K562 (cell line): Measurements from ENCODE around the gene SERPIND1. TPM values are rescaled to one million over a fixed set of nuclear protein-coding genes. Genes with fewer than 3 reads are reported as not detected.

Experiments used
- CC2D1A ChIP-seq: fragments of 450-650 bp; IDR thresholded peaks from 2 replicates; pipeline ENCODE4 v1.6.1; 2017; ENCODE audit warnings: mild to moderate bottlenecking
- DEAF1 ChIP-seq: fragments of 450-650 bp; formaldehyde crosslinking; IDR thresholded peaks from 2 replicates; pipeline ENCODE4 v1.4.0; 2020; ENCODE audit warnings: mild to moderate bottlenecking, moderate library complexity
- DMBX1 ChIP-seq: fragments of 250-450 bp; sonication (Bioruptor Pico); IDR thresholded peaks from 2 replicates; pipeline ENCODE4 v1.8.0; 2022; ENCODE audit warnings: inconsistent platforms, mild to moderate bottlenecking, moderate library complexity, borderline replicate concordance
- ETS2 ChIP-seq: IDR thresholded peaks from 2 replicates; pipeline ENCODE4 v1.6.1; 2016; ENCODE audit warnings: borderline replicate concordance, missing genetic modification characterization, mild to moderate bottlenecking, moderate library complexity, missing compliant biosample characterization; ENCODE audit not compliant: poor library complexity, severe bottlenecking
- HDAC1 ChIP-seq, 2 experiments: fragments of 450-650 bp; IDR thresholded peaks; 2 replicates each; pipeline ENCODE4 v1.6.1; 2016 to 2017; ENCODE audit warnings: inconsistent platforms in 1 of 2, mild to moderate bottlenecking in 1 of 2, moderate library complexity in 1 of 2
- HOMEZ ChIP-seq: fragments of 250-450 bp; sonication (Bioruptor Pico); IDR thresholded peaks from 2 replicates; pipeline ENCODE4 v1.4.0; 2020; ENCODE audit warnings: mild to moderate bottlenecking, moderate library complexity
- KAT7 ChIP-seq: sonication (generic); formaldehyde crosslinking; IDR thresholded peaks from 2 replicates; pipeline ENCODE4 v1.8.0; 2022; ENCODE audit warnings: missing genetic modification reagents, mild to moderate bottlenecking, borderline replicate concordance
- MAX ChIP-seq: sonication (generic); formaldehyde crosslinking; IDR thresholded peaks from 2 replicates; pipeline ENCODE4 v1.9.0; 2022; ENCODE audit warnings: mild to moderate bottlenecking, missing genetic modification reagents
- MLLT1 ChIP-seq, 2 experiments: fragments of 450-650 bp; IDR thresholded peaks; 2 replicates each; pipeline ENCODE4 v1.6.1; 2016
- MTA3 ChIP-seq: fragments of 450-650 bp; formaldehyde crosslinking; IDR thresholded peaks from 2 replicates; pipeline ENCODE4 v1.6.1; 2017; ENCODE audit warnings: mild to moderate bottlenecking, borderline replicate concordance
- STAT5B ChIP-seq: fragments of 250-450 bp; sonication (Bioruptor Pico); IDR thresholded peaks from 2 replicates; pipeline ENCODE4 v1.8.0; 2021; ENCODE audit warnings: mild to moderate bottlenecking, inconsistent platforms
- TEAD1 ChIP-seq, 2 experiments: fragments of 450-650 bp in 1 of 2; sonication (generic) in 1 of 2; formaldehyde crosslinking; IDR thresholded peaks; 2 replicates each; pipeline versions ENCODE4 v1.4.0 to v1.8.0; 2020 to 2022; ENCODE audit warnings: mild to moderate bottlenecking in 2 of 2, missing genetic modification reagents in 1 of 2
- ZC3H11A ChIP-seq: IDR thresholded peaks from 2 replicates; pipeline ENCODE4 v1.6.1; 2012; ENCODE audit warnings: low read depth, low read length, improper control_type of control experiment
- ZNF584 ChIP-seq: fragments of 200-800 bp; sonication (Bioruptor generic); IDR thresholded peaks from 2 replicates; pipeline ENCODE4 v1.6.1; 2016; ENCODE audit warnings: low read depth, mild to moderate bottlenecking, missing genetic modification characterization, missing compliant biosample characterization
- polyA plus RNA-seq, 8 experiments: library from polyadenylated mRNA; depleted of rRNA in 4 of 8; stranded (reverse) in 5 of 8; unstranded in 3 of 8; fragments of >200 nt; fragmentation: Nextera tagmentation in 2 of 8; fragmentation: Illumina TruSeq in 1 of 8; extraction: Ambion mirVana in 2 of 8; extraction: Trizol in 1 of 8; gene quantifications; 2 replicates each; pipeline versions ENCODE4 v1.2.1 to v1.2.3, GENCODE V29; 2011 to 2014; ENCODE audit warnings: inconsistent platforms in 1 of 8, missing spikeins in 1 of 8
- total RNA-seq, 7 experiments: library from RNA; depleted of rRNA in 6 of 7; stranded (reverse); fragments of >200 nt in 6 of 7; fragmentation: Illumina TruSeq in 2 of 7; extraction: Trizol in 2 of 7; gene quantifications; 2 replicates each; pipeline versions ENCODE4 v1.2.1 to v1.2.3, GENCODE V29; 2011 to 2021; ENCODE audit warnings: low replicate concordance in 1 of 7
- TF ChIP-seq, protein P1 (sequence below): sonication (generic); formaldehyde crosslinking; IDR thresholded peaks from 2 replicates; pipeline ENCODE4 v1.8.1; 2023; ENCODE audit warnings: missing genetic modification reagents, mild to moderate bottlenecking, borderline replicate concordance
- TF ChIP-seq, protein P2 (sequence below), 3 experiments: IDR thresholded peaks in 2 of 3; conservative IDR thresholded peaks in 1 of 3; 2 replicates each; pipeline ENCODE4 v1.5.1; 2011 to 2012; ENCODE audit warnings: low read length in 3 of 3, mild to moderate bottlenecking in 3 of 3, control low read depth in 2 of 3, improper control_type of control experiment in 1 of 3, inconsistent platforms in 1 of 3, low read depth in 1 of 3, mixed read lengths in 1 of 3, moderate library complexity in 1 of 3; ENCODE audit not compliant: insufficient read depth in 2 of 3

Gene SERPIND1
- total and polyA plus RNA-seq, 9 of the 15 experiments (the other 6 are each of a cell fraction or from before 2014, with no cell fraction given): 0.04 to 0.11 (median 0.09) TPM; not detected in 6

DNA sequence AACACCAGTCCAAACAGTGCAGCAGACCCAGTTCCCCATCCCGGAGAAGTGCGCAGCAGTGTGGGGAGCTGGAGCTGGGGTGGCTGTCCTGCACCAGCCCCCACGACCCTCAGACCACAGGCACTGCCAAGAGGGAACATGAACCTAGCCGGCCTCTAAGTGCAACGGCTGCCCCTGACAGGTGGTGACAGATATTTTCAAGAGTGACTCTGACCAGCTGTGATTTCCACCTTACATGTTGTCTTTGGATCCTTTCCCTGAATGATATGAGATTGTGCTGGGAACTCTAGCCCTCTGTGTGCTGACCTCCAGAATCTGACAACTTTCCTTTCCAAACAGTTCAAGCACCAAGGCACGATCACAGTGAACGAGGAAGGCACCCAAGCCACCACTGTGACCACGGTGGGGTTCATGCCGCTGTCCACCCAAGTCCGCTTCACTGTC is 12.6 kb downstream of the SERPIND1 start (continued):
- TF ChIP-seq, protein P1, sequence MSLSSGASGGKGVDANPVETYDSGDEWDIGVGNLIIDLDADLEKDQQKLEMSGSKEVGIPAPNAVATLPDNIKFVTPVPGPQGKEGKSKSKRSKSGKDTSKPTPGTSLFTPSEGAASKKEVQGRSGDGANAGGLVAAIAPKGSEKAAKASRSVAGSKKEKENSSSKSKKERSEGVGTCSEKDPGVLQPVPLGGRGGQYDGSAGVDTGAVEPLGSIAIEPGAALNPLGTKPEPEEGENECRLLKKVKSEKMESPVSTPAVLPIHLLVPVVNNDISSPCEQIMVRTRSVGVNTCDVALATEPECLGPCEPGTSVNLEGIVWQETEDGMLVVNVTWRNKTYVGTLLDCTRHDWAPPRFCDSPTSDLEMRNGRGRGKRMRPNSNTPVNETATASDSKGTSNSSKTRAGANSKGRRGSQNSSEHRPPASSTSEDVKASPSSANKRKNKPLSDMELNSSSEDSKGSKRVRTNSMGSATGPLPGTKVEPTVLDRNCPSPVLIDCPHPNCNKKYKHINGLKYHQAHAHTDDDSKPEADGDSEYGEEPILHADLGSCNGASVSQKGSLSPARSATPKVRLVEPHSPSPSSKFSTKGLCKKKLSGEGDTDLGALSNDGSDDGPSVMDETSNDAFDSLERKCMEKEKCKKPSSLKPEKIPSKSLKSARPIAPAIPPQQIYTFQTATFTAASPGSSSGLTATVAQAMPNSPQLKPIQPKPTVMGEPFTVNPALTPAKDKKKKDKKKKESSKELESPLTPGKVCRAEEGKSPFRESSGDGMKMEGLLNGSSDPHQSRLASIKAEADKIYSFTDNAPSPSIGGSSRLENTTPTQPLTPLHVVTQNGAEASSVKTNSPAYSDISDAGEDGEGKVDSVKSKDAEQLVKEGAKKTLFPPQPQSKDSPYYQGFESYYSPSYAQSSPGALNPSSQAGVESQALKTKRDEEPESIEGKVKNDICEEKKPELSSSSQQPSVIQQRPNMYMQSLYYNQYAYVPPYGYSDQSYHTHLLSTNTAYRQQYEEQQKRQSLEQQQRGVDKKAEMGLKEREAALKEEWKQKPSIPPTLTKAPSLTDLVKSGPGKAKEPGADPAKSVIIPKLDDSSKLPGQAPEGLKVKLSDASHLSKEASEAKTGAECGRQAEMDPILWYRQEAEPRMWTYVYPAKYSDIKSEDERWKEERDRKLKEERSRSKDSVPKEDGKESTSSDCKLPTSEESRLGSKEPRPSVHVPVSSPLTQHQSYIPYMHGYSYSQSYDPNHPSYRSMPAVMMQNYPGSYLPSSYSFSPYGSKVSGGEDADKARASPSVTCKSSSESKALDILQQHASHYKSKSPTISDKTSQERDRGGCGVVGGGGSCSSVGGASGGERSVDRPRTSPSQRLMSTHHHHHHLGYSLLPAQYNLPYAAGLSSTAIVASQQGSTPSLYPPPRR (CRISPR knock-in tag): no peak
- TF ChIP-seq ETS2 (tag) (no peak), ZNF584 (CRISPR knock-in tag) (no peak), MLLT1 (IDR thresholded peaks at IDR 0.05) (no peak), HOMEZ (CRISPR knock-in tag) (no peak), STAT5B (no peak), HDAC1 (IDR thresholded peaks at IDR 0.05) (no peak), MAX (CRISPR knock-in tag) (peak; percentile 41), DEAF1 (no peak), TEAD1 (CRISPR knock-in tag; IDR thresholded peaks at IDR 0.05) (peak in 1 of 2 experiments; percentile 50; a peak in 1 of 4 replicates), ZC3H11A (no peak), KAT7 (CRISPR knock-in tag) (no peak), CC2D1A (no peak), DMBX1 (CRISPR knock-in tag) (no peak), MTA3 (no peak)
- TF ChIP-seq, protein P2, sequence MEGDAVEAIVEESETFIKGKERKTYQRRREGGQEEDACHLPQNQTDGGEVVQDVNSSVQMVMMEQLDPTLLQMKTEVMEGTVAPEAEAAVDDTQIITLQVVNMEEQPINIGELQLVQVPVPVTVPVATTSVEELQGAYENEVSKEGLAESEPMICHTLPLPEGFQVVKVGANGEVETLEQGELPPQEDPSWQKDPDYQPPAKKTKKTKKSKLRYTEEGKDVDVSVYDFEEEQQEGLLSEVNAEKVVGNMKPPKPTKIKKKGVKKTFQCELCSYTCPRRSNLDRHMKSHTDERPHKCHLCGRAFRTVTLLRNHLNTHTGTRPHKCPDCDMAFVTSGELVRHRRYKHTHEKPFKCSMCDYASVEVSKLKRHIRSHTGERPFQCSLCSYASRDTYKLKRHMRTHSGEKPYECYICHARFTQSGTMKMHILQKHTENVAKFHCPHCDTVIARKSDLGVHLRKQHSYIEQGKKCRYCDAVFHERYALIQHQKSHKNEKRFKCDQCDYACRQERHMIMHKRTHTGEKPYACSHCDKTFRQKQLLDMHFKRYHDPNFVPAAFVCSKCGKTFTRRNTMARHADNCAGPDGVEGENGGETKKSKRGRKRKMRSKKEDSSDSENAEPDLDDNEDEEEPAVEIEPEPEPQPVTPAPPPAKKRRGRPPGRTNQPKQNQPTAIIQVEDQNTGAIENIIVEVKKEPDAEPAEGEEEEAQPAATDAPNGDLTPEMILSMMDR (IDR thresholded peaks at IDR 0.05 in 2 of 3, conservative IDR thresholded peaks at IDR 0.05 in 1 of 3; ENCODE audit: insufficient read depth in 2 of 3, low read depth in 1 of 3, low read length in 3 of 3): no peak
